Kasumi-1 (cell line): ENCODE data around the gene ARMH3.

Source experiments
- DNase-seq, 2 experiments: peaks; one replicate each; lab custom pipeline; 2025; lab: John Stamatoyannopoulos, UW

Gene ARMH3

DNA sequence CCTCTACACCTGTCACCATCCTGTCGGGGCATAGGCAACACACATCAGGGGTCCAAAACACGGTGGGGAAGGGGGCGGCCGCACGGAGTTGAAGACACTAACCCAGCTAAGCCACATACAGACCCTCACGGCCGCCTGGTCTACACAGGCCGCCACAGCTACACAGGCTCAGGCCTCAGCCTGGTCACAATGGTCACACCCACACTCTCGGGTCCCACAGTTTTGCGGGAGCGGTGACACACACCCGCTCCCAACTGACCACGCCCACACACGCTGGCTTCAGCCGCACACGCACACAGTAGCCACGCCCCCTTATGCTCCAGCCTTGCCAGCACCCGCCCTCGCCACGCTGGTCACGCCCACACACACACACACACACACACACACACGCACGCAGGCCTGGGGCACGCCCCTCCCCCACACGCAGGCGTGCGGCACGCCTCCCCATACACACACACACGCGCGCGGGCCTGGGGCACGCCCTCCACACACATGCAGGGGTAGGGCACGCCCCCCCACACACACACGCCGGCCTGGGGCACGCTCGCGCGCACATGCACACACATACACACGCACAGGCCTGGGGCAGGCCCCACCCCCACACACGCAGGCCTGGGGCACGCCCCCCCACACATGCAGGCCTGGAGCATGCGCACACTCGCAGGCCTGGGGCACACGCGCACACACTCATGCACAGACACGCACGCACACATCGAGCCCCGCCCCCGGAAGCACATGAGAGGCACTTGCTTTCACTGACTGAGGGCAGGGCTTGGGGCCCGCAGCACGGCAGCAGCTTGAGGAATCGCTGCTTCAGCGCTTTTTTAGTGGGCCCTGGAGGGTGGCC is 225.4 kb downstream of the ARMH3 start:
- DNase-seq, result peak; percentile 95 to 97

DNA sequence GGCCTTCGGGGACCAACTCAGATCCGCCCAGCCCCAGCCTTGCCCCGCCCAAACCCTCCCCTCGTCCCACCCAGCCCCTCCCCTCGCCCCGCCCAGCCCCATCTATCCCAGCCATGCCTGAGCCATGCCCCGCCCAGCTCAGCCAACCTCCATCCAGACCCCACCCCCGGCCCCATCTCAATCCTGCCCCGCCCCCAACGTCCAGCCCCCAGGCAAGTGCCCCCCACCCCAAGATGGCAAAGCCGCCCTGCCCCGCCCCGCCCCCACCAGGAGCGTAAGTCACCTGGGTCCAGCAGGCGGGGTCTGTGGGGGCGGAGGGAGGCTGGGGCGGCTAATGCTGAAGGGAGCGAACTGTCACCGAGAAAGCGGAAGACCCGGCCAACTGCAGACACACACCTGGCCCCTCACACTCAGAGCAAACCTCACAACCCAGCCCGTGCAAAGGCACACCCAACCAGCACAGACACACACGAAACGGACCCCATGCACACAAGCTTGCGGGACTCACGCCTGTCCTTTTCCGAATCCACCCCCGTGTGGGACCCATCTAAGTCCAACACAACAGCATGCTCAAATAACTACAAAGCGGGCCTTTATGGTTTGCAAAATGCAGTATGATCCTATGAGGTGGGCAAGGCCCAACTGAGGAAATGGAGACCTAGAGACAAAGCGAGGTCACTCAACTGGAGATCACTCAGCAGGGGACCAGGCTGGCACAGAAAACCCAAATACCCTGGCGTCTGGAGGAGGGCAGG is 226.2 kb downstream of the ARMH3 start:
- DNase-seq, result peak; percentile 57 to 72

DNA sequence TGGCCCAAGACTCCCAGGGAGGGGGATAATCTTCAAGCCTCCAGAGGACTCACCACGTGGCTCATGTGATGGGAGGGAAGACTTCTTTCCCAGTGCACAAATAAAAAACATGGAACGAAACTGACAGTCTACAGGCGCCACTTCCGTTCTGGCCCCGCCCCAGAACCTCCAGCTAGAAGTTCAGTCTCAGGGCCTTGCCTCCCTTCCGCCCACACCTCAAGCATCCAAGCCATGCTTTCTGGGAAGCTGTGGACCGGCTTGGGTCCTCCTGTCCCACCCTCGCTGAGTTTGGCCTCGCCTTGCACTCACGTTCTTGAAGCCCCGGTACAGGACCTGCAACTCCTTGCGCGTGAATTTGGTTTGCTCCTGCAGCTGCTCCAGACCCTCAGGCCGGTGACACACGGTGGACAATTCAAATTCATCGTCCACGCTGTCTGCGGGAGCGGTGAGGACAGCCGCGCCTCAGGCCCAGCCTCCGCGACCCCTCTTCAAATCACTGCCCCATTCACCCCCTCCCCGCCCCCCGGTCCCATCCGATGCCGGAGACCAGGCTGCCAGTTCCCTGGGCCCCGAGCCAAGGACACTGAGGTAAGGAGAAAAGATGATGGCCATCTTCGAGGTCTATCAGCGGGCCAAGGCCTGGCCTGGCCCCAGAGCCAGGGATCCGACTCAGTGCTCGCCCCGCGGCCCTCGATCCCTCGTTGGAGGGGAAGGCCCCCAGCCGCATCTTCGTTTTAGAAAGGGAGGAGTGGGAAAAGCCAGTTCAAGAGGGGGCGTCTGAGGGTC is 227.0 kb downstream of the ARMH3 start:
- no peak for DNase-seq

DNA sequence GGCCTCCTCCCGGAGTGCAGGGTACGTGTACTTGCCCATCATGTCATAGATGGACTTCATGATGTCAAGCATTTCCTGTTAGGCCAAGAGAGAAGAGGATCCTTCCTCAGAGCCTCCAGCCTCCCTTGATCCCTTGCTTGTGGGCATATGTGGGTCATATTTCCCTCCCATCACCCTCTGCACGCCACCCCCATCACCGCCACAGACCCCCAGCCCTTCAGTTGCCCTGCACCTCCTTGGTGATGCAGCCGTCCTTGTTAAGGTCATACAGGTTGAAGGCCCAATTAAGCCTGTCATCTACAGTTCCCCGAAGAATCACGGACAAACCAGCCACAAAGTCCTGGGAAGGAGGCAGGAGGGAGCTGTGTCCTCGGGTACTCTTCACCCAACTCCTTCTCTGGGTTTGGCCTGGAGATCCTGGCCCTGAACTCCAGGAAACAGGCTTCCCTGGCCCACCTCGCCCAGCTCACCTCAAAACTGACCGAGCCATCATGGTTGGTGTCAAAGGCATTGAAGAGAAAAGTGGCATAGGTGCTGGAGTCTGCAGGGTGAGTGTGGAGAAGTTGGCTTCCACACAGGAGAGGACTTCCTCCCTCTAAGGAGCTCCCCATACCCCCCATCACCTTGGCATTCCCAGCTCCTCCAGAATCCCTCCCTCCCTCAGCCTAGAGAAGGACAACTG is 227.9 kb downstream of the ARMH3 start:
- DNase-seq, result no peak

DNA sequence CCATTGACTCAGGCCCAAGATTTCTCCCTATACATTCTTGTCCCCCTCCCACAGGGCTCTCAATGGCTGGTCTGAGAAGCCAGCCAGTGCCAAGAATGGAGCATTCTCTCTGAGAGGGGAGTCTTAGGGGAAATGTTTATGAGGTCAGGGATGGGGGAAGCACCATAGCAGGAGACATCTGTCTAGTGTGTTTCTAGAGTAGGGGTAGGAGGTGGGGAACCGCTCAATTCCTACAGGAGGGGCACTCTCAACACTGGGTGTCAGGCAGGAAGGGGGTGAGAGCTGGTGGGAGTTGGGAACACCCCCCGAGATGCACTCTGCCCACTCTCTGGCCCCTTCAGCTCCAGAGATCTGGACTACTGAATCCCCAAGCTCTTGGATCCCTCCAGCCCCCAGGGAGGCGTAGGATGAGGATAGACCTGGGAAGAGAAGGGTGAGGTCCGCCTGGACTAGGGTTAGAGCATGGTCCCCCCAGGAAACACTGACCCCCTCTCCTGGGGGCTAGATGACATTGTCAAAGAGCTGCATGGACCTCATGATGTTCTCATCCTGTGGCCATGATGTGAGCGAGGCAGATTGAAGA is 229.0 kb downstream of the ARMH3 start:
- no peak for DNase-seq

DNA sequence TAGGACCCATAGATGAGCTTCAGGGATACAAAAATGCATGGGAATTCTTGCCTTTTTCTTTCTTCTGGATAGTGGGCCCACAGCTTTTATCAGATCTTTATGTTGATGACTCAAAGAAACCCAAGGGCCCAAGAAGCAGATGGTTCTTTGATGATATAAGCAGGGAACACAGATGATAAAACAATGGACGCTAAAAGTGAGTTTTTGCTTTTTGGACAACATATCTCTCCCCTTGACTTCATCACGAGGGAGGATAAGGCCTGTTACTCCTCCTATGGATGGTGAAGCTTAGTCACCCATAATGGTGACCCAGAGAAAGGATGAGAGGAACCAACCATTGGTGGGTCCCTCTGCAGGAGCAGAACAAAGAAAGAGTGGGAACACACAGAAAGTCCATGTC is 231.2 kb downstream of the ARMH3 start:
- DNase-seq, result no peak

DNA sequence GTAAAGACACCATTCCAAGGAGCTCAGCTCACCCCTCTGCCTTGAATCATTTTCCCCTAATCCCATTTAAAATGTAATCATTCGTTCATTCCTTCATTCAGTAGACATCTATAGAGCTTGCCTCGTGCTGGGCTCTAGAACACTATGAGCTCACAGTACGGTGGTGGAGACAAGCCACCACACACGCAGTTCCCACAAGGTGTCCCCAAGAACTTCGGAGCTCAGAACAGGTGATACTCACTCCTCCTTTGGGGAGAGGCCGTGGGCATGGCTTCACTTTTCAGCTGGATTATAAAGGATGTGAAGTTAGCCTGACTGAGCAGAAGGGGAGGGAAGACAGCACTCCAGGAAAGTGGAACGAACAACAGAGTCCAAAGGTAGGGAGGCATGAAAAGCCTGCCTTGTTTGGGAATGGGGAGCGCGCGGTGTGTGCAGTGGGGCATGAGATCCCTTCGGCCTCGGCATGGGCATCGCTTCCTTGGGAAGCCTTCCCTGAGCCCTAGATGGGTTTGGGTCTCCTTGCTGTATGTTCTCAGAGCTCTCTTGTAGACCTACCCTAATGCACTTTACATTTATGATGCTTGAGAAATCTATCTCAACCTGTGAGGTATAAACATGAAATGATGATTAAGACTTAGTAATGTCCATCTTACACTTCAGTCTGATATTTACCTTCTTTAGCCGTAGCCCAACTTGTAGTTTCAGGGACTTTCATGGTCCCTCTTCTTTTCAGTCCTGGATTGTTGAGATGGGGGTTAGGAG is 236.9 kb downstream of the ARMH3 start:
- peak; percentile 63 to 89 for DNase-seq

DNA sequence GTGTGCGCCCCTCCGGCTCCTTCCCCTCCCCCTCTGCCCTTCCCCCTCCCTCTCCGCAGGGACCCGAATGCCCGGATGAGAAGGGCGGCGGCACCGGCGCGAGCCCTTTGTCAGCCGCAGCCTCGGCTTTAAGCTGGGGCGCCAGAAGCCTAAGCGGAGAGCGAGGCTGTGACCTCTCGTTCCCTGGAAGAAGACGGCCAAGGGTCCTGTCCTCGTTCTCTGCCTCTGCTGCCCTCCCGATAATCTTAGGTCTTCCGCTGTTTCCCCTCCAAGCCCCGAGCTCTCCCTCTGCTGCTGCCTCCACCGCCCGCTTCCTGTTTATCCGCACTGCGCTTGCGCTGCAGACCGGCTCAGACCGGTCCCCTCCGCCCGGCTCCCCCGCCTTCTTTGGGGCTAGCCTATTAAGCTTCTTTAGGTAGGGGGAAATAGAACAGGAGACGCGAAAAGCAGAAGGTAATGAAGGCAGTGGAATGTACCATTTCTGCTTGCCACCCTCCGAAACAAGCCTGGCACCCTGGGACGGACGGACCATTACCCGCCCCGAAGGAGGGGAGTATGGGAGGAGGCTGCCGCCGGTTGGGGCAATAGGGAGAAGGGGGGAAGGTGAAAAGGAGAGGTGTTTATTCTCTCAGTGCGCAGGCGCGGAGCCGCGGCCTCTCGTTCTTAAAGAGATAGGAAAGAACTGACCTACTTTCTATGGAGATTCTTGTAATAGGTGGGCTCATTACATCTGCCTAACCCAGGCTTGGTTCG is 237.7 kb downstream of the ARMH3 start, which contains the start of gene OGA:
TSS of gene OGA (minus strand) at position 326 of the 753 bp plus-strand sequence. CDS start 422 bp downstream, outside the sequence.
- peak; percentile 100 for DNase-seq

DNA sequence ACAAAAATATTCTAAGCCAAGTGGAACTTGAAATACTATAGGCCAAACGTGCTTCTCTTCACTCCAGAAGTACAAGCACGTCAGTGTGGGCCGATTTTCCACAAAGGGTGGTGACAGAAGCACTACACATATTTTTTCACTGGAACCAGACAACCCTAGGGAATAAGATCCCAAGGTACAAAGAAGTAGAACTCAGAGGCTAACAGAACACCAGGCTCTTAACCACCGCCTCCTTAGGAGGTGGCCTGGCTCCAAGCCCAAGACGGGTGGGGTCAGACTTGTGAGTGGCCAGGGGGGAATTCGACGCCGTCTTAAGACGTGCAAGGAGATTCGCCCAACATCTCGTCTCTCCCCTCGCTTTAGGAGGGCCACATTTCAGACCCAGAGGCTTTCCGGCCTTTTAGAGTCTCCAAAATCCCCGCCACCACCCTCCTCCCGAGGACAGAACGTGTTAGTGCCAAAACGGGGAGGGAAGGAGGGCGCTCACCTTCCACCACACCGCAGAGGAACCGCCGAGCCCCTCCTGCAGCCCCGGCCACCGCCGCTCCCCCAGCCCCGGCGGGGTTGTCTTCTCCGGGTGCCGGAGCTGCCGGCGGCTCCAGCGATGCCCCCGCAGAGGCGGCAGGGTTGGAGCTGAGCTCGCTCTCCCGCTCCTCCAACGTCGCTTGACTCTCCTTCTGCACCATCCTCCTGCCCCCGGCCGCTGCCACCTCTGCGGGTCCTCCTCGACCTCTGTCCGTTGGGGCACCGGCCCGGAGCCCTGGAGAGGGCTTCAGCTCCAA is 238.4 kb downstream of the ARMH3 start:
- peak; percentile 93 to 94 for DNase-seq

DNA sequence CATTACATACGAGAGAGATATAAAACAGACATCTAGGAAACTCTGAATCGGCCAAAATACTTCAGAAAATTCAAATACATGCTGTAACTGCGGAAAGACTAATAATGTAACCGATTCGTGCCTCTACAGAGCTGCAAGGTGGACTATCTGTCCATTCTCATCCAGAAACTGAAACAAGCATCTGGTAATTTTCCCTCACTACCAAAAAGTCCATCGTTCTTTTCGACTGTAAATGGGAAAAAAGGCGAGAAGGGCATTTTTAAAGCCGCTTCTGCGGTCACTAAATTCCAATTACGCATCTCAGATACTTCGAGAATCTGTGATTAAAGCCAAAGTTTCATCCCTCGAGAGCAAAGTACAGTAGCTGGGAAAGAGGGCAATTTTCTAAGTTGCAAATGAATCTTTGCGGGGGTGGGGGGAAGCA is 239.0 kb downstream of the ARMH3 start:
- DNase-seq, result no peak

DNA sequence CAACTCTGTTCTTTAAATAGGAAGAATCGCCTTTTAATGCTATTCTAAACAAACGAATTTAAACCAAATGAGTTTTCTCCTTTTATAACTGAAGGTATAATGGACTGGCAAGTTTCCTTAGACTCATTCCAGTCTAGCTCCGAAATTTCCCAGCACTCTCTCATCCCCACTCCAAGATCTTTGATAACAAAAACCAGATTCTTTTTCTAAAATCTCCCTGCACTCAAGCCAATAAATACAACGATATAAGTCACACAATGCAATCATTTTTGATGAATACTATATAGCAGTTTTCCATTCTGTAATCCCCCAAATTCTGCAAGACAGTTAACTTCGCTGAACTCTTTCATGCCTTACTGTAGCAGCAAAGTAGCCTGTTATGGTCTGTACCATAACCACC is 239.6 kb downstream of the ARMH3 start:
- peak in 1 of 2 experiments; percentile 21 for DNase-seq

DNA sequence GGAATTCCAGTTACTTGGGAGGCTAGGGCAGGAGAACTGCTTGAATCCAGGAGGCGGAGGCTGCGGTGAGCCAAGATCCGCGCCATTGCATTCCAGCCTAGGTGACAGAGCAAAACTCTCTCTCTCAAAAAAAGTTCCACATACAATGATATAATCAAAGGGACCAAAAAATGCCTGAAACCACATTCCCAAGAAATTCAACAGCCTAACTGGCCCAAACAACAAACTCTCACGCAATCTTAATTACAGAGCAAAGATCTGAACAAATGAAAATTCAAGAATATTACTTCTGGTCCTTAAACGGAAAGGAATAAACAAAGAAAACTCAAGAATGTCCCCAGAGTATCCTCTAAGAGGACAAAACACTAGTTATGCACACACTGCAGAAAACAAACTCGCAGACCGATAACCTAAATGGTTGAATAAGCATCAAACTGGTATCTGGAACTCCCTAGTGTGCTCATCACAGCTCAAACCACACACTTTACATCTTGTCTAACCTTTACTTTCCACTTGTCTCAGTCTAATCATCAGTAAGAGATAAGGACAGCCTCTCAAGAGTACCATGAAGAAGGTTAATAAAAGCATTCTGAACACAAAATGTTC is 241.4 kb downstream of the ARMH3 start:
- DNase-seq, result no peak

DNA sequence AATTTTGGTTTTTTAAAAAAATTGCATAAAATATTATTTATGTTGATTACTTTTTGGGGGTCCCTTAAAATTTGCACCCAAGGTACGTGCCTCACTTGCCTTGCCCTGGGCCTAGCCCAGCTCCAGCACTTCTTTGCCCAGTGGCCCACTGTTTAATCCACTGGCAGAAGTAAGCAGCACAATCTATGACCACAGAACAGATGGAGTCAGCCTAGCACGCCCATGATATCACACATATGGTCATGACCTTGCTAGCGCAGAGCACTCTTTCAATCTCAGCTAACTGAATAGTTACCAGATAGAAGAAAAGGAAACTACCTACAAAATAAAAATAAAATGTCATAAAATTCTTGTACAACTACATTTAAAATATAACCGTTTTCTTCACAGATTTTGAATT is 243.4 kb downstream of the ARMH3 start:
- DNase-seq, result no peak

DNA sequence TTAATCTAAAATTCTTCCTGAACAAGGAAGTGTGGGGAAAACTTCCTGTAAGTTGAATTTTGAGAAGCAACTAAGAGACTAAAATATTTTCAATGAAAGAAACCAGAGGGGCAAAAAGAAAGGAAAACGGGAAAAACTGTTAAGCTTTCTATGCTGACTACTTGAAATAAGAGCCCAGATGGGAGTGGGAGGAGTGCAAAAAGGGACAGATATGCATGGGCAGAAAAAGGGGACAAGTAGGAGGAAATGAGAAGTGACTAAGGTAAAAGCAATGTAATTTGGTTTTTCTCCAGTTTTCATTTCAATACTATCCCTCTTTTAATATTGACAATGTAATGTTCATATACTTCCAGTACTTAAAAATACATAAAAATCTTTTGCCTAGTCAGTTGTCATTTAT is 248.8 kb downstream of the ARMH3 start:
- DNase-seq, result no peak

DNA sequence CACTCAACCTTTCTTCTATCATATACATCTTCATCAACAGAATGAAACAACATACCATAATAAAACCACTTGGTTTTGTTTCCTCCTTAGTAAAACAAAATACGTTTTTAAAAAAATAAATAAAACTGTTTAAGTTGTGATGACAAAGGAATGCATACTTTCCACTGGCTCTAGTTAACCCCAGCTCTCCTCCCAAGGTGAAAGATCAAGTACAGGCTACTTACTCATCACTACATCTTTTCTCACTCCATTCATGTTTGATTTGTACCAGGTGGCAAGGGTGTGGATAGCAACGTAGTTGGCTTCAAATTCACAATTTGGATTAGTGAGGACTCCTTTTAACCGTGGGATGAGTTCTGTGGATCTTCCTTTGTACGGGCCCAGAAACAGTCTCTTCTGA is 252.5 kb downstream of the ARMH3 start:
- no peak for DNase-seq

DNA sequence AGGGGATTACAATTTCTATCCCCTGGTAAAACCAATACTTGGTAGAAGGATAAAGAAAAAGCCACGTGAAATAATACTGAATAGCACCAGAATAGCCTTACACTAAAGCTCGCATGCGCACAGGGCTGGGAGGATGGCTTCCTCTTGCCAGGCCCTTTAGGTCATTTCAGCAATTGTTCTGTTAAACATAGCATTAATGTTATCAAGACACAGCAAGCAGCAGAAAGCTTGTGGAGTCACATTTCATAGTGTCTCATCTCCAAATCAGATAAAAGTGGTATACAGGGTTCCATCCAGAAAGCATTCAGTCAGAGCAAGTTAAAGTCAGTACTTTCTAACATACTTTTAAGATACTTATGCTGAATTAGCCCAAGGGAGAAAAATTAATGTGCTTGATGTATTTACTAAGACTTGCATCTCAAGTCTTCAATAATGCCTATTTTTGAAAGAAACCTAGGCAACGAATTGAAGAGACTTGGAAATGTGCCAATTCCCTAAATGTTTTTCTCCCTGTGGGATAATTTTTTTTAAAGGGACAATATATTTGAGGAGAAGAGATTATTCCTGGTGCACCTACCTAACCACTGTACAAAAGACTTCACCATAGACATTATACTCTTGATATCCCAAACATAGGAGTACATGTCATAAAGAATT is 258.4 kb downstream of the ARMH3 start:
- DNase-seq, result no peak
